ENCODE results near the gene PACSIN2. TPM values are rescaled to one million over a fixed set of nuclear protein-coding genes. Genes with fewer than 3 reads are reported as not detected.
A peak's percentile ranks its signal among the peaks of the same experiment; 100 is the strongest.

Gene PACSIN2
- total and polyA plus RNA-seq, 2 of the 13 experiments (the other 11 are each of a cell fraction or from before 2014, with no cell fraction given) = 54.1 to 68.8 TPM

GRCh38 chr22:42959576-42960509 lies 55.1 kb downstream of the PACSIN2 start (continued):
- TF ChIP-seq BRF2 (CRISPR knock-in tag; IDR thresholded peaks at IDR 0.05) (no peak), KLF16 (CRISPR knock-in tag; IDR thresholded peaks at IDR 0.05) (peak in 1 of 2 experiments; percentile 78; a peak in 1 of 4 replicates), BATF2 (CRISPR knock-in tag; IDR thresholded peaks at IDR 0.05) (no peak), ZNF687 (CRISPR knock-in tag; IDR thresholded peaks at IDR 0.05) (peak; percentile 56; the same call in 1 of the 2 replicates), GZF1 (CRISPR knock-in tag; IDR thresholded peaks at IDR 0.05) (no peak), MAFF (IDR thresholded peaks at IDR 0.05; ENCODE audit: low read depth, low read length) (0 out of 2 replicates have a peak, but pooled peaks have one; percentile 11), DR1 (CRISPR knock-in tag; IDR thresholded peaks at IDR 0.05) (no peak), MLXIP (CRISPR knock-in tag; IDR thresholded peaks at IDR 0.05; ENCODE audit: borderline replicate concordance) (no peak), SIN3B (IDR thresholded peaks at IDR 0.05; ENCODE audit: low read length) (no peak), CCDC6 (CRISPR knock-in tag; IDR thresholded peaks at IDR 0.05) (0 out of 2 replicates have a peak, but pooled peaks have one; percentile 41), ZNF253 (CRISPR knock-in tag; IDR thresholded peaks at IDR 0.05; ENCODE audit: borderline replicate concordance) (no peak), ZNF3 (CRISPR knock-in tag; IDR thresholded peaks at IDR 0.05) (no peak)
